ENCODE measurements around the gene MFN1. TPM values are rescaled to one million over a fixed set of nuclear protein-coding genes. Genes with fewer than 3 reads are reported as not detected.
A peak's percentile ranks its signal among the peaks of the same experiment; 100 is the strongest.

MFN1 gene
- total and polyA plus RNA-seq, 4 donors: 54.2 to 81.3 (median 56.3) TPM

DNA sequence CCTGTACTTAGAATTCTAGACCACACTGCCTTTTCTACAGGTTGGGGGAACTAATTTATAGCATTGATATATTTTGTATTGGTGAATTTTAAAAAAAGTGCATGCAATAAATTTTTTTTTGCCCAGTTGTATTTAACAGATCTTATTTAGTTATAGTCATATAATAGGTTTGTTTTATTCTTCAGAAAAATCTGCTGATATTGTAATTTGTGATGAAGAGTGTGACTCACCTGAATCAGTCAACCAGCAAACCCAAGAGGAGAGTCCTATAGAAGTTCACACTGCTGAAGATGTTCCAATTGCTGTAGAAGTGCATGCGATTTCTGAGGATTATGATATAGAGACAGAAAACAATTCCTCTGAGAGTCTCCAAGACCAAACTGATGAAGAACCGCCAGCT, 14.4 kb upstream of the MFN1 start:
- WGBS (ENCODE audit: insufficient coverage): 100% methylated on average over 1 of the region's 2 CpGs
- Histone ChIP-seq H3K4me1 (ENCODE audit: control insufficient read depth, insufficient read depth, low read length) (no peaks in the 10 kb centered on the region), H3K36me3 (ENCODE audit: control insufficient read depth, insufficient read depth, low read length) (peaks cover 40% of the 10 kb centered on the region), H3K27ac (ENCODE audit: low read depth, low read length) (no peak overlapping the region), H3K4me3 (ENCODE audit: low read depth, low read length) (no peak overlapping the region), H3K27me3 (ENCODE audit: control insufficient read depth, insufficient read depth, low read length) (no peaks in the 10 kb centered on the region), H3K9me3 (ENCODE audit: control insufficient read depth, insufficient read depth, low read length) (no peaks in the 10 kb centered on the region)
- no peak for DNase-seq (ENCODE audit: low read depth in 4 of 6, low spot score in 6 of 6)

GRCh38 chr3:179336345-179336929, 11.1 kb upstream of the MFN1 start:
- H3K36me3 ChIP-seq (ENCODE audit: control insufficient read depth, insufficient read depth, low read length): peaks cover 23% of the 10 kb centered on the region
- no peak for DNase-seq (ENCODE audit: low read depth in 4 of 6, low spot score in 6 of 6)
- no peaks in the 10 kb centered on the region for H3K9me3 ChIP-seq (ENCODE audit: control insufficient read depth, insufficient read depth, low read length)
- H3K27ac ChIP-seq (ENCODE audit: low read depth, low read length): no peak overlapping the region
- H3K4me3 ChIP-seq (ENCODE audit: low read depth, low read length): no peak overlapping the region
- no peaks in the 10 kb centered on the region for H3K4me1 ChIP-seq (ENCODE audit: control insufficient read depth, insufficient read depth, low read length)
- no peaks in the 10 kb centered on the region for H3K27me3 ChIP-seq (ENCODE audit: control insufficient read depth, insufficient read depth, low read length)
- WGBS (ENCODE audit: insufficient coverage): no CpG with 5 or more reads among the region's 1 CpG

- no peaks in the 10 kb centered on the region for H3K27me3 ChIP-seq (ENCODE audit: control insufficient read depth, insufficient read depth, low read length)
- H3K27ac ChIP-seq (ENCODE audit: low read depth, low read length): no peak overlapping the region
- WGBS (ENCODE audit: insufficient coverage): no CpG with 5 or more reads among the region's 5 CpGs
- H3K4me3 ChIP-seq (ENCODE audit: low read depth, low read length): peak overlapping the region; percentile 96
- no peaks in the 10 kb centered on the region for H3K9me3 ChIP-seq (ENCODE audit: control insufficient read depth, insufficient read depth, low read length)
- no peak for DNase-seq (ENCODE audit: low read depth in 4 of 6, low spot score in 6 of 6)
- H3K4me1 ChIP-seq (ENCODE audit: control insufficient read depth, insufficient read depth, low read length): no peaks in the 10 kb centered on the region
- peaks cover 17% of the 10 kb centered on the region for H3K36me3 ChIP-seq (ENCODE audit: control insufficient read depth, insufficient read depth, low read length)
These were observed 960 bp downstream of the MFN1 start for GRCh38 chr3:179348325-179349013.

GRCh38 chr3:179355996-179356395, 8.5 kb downstream of the MFN1 start:
- no peaks in the 10 kb centered on the region for H3K27me3 ChIP-seq (ENCODE audit: control insufficient read depth, insufficient read depth, low read length)
- no CpG with 5 or more reads among the region's 1 CpG for WGBS (ENCODE audit: insufficient coverage)
- H3K9me3 ChIP-seq (ENCODE audit: control insufficient read depth, insufficient read depth, low read length): no peaks in the 10 kb centered on the region
- H3K36me3 ChIP-seq (ENCODE audit: control insufficient read depth, insufficient read depth, low read length): peaks cover 42% of the 10 kb centered on the region
- H3K4me1 ChIP-seq (ENCODE audit: control insufficient read depth, insufficient read depth, low read length): no peaks in the 10 kb centered on the region
- H3K27ac ChIP-seq (ENCODE audit: low read depth, low read length): no peak overlapping the region
- DNase-seq (ENCODE audit: low read depth in 4 of 6, low spot score in 6 of 6): no peak
- no peak overlapping the region for H3K4me3 ChIP-seq (ENCODE audit: low read depth, low read length)

DNA sequence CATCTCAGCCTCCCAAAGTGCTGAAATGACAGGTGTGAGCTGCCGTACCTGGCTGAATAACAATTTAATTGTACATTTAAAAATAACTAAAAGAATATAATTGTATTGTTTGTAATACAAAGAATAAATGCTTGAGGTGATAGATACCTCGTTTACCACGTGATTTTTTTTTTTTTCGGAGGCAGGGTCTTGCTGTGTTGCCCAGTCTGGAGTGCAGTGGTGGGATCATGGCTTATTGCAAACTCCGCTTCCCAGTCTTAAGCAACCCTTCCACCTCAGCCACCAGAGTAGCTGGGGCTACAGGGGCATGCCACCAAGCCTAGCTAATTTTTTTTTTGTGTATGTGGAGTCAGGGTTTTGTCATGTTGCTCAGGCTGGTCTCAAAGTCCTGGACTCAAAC, 15.8 kb downstream of the MFN1 start:
- Histone ChIP-seq H3K27me3 (ENCODE audit: control insufficient read depth, insufficient read depth, low read length) (no peaks in the 10 kb centered on the region), H3K4me1 (ENCODE audit: control insufficient read depth, insufficient read depth, low read length) (no peaks in the 10 kb centered on the region), H3K36me3 (ENCODE audit: control insufficient read depth, insufficient read depth, low read length) (peaks cover 35% of the 10 kb centered on the region), H3K4me3 (ENCODE audit: low read depth, low read length) (no peak overlapping the region), H3K27ac (ENCODE audit: low read depth, low read length) (no peak overlapping the region), H3K9me3 (ENCODE audit: control insufficient read depth, insufficient read depth, low read length) (no peaks in the 10 kb centered on the region)
- no peak for DNase-seq (ENCODE audit: low read depth in 4 of 6, low spot score in 6 of 6)
- WGBS (ENCODE audit: insufficient coverage): 93% methylated on average over 2 of the region's 5 CpGs

DNA sequence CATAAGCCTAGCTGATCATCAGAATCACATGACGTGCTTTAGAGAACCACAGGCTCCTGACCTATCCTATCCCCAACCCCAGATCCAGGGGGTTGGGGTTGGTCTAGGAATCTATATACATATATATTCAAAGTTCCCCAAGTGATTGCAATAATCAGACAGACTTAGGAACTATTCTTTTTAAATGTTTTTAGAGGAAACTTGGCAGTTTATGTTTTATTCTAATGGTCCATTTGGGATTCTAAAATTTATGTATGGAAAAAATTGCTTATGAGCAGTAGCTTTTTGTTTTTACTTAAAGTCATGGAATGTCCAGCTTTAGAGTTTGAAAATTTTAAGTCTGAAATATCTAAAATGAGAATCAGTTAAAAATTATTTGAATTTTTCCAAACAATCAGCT, 22.1 kb downstream of the MFN1 start:
- no peaks in the 10 kb centered on the region for H3K4me1 ChIP-seq (ENCODE audit: control insufficient read depth, insufficient read depth, low read length)
- H3K36me3 ChIP-seq (ENCODE audit: control insufficient read depth, insufficient read depth, low read length): peaks cover 16% of the 10 kb centered on the region
- no peak overlapping the region for H3K27ac ChIP-seq (ENCODE audit: low read depth, low read length)
- no peak overlapping the region for H3K4me3 ChIP-seq (ENCODE audit: low read depth, low read length)
- no CpG with 5 or more reads among the region's 1 CpG for WGBS (ENCODE audit: insufficient coverage)
- no peaks in the 10 kb centered on the region for H3K27me3 ChIP-seq (ENCODE audit: control insufficient read depth, insufficient read depth, low read length)
- DNase-seq (ENCODE audit: low read depth in 4 of 6, low spot score in 6 of 6): no peak
- H3K9me3 ChIP-seq (ENCODE audit: control insufficient read depth, insufficient read depth, low read length): no peaks in the 10 kb centered on the region

GRCh38 chr3:179373938-179374337, 26.4 kb downstream of the MFN1 start:
- Histone ChIP-seq H3K4me1 (ENCODE audit: control insufficient read depth, insufficient read depth, low read length) (no peaks in the 10 kb centered on the region), H3K27me3 (ENCODE audit: control insufficient read depth, insufficient read depth, low read length) (no peaks in the 10 kb centered on the region), H3K36me3 (ENCODE audit: control insufficient read depth, insufficient read depth, low read length) (peaks cover 16% of the 10 kb centered on the region), H3K27ac (ENCODE audit: low read depth, low read length) (no peak overlapping the region), H3K9me3 (ENCODE audit: control insufficient read depth, insufficient read depth, low read length) (no peaks in the 10 kb centered on the region), H3K4me3 (ENCODE audit: low read depth, low read length) (no peak overlapping the region)
- no CpG with 5 or more reads among the region's 6 CpGs for WGBS (ENCODE audit: insufficient coverage)
- DNase-seq (ENCODE audit: low read depth in 4 of 6, low spot score in 6 of 6): no peak

DNA sequence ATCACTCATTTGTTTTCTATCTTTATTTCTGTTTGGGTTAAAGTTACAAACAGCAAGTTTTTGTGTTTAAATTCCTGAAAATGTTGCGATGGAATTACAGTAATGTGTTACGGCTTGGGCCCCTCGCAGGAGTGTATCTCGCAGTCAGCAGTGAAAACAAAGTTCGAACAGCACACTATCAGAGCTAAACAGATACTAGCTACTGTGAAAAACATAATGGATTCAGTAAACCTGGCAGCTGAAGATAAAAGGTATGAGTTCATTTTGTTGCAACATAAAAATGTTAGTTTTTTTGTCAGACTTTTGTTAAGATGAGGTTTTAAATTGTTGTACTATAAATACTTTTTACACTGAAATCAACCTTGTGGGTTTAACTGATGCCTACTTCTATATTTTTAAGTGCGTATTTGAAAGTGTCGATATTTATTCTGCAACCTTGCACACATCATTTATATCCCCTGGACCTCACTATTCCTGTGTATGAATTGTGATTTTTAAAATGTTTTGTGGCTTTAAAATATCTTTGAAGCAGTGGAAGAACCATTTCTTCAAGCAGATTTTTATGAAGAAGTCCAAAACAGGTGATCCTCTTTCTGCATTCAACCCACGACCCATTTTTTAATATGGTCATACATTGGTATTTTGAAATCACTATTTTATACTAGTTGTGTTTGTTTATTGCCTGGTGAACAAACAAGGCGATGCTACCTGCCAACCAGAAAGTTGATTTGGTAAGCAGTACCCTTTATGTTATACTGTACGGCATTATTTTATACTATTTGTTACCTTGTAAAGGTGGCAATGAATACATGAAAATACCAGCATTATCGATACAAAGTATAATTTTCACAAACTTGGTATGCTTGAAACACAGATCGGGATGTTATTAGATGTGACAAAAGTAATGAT, 27.8 kb downstream of the MFN1 start:
- Histone ChIP-seq H3K27me3 (ENCODE audit: control insufficient read depth, insufficient read depth, low read length) (no peaks in the 10 kb centered on the region), H3K4me1 (ENCODE audit: control insufficient read depth, insufficient read depth, low read length) (no peaks in the 10 kb centered on the region), H3K9me3 (ENCODE audit: control insufficient read depth, insufficient read depth, low read length) (no peaks in the 10 kb centered on the region), H3K27ac (ENCODE audit: low read depth, low read length) (no peak overlapping the region), H3K4me3 (ENCODE audit: low read depth, low read length) (no peak overlapping the region), H3K36me3 (ENCODE audit: control insufficient read depth, insufficient read depth, low read length) (peaks cover 11% of the 10 kb centered on the region)
- WGBS (ENCODE audit: insufficient coverage): 77% methylated on average over 5 of the region's 12 CpGs
- DNase-seq (ENCODE audit: low read depth in 4 of 6, low spot score in 6 of 6): no peak

- Histone ChIP-seq H3K4me3 (ENCODE audit: low read depth, low read length) (no peak overlapping the region), H3K9me3 (ENCODE audit: control insufficient read depth, insufficient read depth, low read length) (no peaks in the 10 kb centered on the region), H3K36me3 (ENCODE audit: control insufficient read depth, insufficient read depth, low read length) (peaks cover 9% of the 10 kb centered on the region), H3K27me3 (ENCODE audit: control insufficient read depth, insufficient read depth, low read length) (no peaks in the 10 kb centered on the region), H3K4me1 (ENCODE audit: control insufficient read depth, insufficient read depth, low read length) (no peaks in the 10 kb centered on the region), H3K27ac (ENCODE audit: low read depth, low read length) (no peak overlapping the region)
- no CpG with 5 or more reads among the region's 1 CpG for WGBS (ENCODE audit: insufficient coverage)
- DNase-seq (ENCODE audit: low read depth in 4 of 6, low spot score in 6 of 6): no peak
These were observed 29.0 kb downstream of the MFN1 start for GRCh38 chr3:179376474-179376873.
